Hematopoietic multipotent progenitor cell treated with erythropoietin and hydrocortisone succinate and interleukin-3 and kit ligand, for 8 days (in vitro differentiated cells): Measurements from ENCODE around the gene LIPH.
"Not testable (repeated sequence)": the region's sequence is repeated elsewhere in the genome, so short reads cannot be mapped to it uniquely, and the experiment has no call there.

Source experiments
- DNase-seq: peaks from one replicate; pipeline ENCODE4 v3.0.0-alpha.2; 2015

Gene LIPH

GRCh38 chr3:185484296-185484695 lies 68.1 kb downstream of the LIPH start:
- DNase-seq: no peak

GRCh38 chr3:185479373-185479945 lies 72.9 kb downstream of the LIPH start:
- no peak for DNase-seq

DNA sequence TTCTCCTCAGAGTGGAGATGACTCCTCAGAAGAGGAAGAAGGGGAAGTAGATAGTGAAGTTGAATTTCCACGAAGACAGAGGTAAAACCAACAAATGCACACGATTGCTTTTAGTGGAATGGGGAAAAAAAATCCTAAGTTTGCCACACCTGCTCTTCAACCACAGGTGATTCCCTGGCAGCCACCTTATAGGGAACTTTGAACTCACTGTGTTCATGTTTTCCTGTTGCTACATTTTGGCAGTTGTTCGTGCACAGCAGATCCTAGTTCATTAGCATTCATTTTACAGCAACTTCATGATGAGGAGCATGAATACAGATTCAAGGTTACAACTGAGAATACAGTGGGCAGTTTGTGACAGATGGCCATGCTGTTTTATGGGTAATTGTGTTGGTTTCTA lies 75.1 kb downstream of the LIPH start:
- no peak for DNase-seq

DNA sequence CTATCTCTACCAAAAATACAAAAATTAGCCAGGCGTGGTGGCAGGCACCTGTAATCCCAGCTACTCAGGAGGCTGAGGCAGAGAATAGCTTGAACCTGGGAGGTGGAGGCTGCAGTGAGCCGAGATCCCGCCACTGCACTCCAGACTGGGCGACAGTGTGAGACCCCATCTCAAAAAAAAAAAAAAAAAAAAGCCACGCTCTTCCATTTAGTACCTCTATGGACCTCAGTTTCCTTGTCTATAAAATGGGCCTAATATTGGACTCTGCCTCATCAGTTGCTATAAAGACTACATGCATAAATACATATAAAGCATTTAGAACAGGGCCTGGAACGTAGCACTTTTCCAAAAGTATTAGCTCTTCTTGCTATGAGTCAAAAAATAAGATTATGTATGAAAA lies 77.5 kb downstream of the LIPH start:
- DNase-seq: not testable (repeated sequence)

DNA sequence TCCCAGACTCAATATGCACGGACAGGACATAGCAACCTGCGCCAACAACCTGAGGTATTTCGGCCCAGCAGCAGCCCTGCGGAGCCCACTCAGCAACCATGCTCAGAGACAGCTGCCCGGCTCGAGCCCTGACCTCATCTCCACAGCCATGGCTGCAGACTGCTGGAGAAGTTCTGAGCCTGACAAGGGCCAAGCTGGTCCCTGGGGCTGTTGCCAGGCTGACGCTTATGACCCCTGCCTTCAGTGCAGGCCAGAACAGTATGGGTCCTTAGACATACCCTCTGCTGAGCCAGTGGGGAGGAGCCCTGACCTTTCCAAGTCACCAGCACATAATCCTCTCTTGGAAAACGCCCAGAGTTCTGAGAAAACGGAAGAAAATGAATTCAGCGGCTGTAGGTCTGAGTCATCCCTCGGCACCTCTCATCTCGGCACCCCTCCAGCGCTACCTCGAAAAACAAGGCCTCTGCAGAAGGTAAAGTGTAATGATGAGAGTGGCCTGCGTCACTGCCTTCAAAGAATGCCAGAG lies 79.0 kb downstream of the LIPH start:
- DNase-seq: no peak

- no peak for DNase-seq
Measured at GRCh38 chr3:185470323-185470722, 82.1 kb downstream of the LIPH start.

- no peak for DNase-seq
Measured at GRCh38 chr3:185469542-185469941, 82.8 kb downstream of the LIPH start.

DNA sequence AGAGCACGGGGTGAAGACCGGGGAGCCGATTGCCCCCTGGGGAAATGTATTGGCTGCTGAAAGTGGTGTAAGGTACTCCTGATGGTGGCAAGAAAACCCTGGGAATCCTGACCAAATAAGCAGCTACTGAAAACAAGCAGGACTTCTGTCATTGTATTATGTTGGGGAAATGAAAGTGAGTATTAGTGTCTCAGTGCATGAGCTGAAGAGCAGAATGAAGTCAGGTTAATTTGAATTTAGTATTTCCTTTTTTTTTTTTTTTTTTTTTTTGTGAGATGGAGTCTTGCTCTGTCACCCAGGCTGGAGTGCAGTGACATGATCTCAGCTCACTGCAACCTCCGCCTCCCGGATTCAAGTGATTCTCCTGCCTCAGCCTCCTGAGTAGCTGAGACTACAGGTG lies 86.3 kb downstream of the LIPH start:
- not testable (repeated sequence) for DNase-seq

DNA sequence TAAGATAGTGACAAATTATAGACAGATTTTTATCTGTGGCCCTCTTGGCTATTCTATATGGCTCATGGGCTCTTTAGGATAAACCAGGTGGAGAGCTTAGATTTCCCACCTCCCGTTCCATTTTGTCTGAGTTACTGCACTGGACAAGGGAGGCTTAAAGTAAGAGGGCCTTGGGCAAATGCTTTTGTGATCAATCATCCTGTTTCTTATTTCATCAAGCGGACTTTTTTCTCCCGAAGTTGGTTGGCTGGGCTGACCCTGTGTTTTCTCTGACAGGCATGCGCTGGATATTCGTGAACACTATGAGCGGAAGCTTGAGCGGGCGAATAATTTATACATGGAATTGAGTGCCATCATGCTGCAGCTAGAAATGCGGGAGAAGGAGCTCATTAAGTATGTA lies 86.9 kb downstream of the LIPH start:
- DNase-seq: no peak

GRCh38 chr3:185460719-185461350 lies 91.6 kb downstream of the LIPH start:
- DNase-seq: peak; percentile 52

GRCh38 chr3:185460309-185460708 lies 92.1 kb downstream of the LIPH start:
- no peak for DNase-seq

DNA sequence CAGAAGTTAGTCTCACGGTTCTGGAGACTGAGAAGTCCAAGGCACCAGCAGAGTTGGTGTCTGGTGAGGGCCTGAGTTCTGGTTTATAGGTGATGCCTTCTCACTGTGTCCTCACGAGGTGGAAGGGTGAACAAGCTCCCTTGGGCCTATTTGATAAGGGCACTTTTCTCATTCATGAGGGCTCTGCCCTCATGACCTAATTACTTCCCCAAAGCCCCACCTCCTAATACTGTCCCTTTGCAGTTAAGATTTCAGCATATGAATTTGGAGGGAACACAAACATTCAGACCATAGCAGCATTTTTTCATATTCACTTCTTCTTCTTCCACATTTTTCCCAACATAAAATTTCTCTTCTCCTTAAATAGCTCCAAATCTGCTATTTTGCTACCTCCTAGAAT lies 95.0 kb downstream of the LIPH start:
- DNase-seq: no peak
